Activated CD4-positive, alpha-beta T cell treated with anti-CD3 and anti-CD28 coated beads, Interleukin-2, Interleukin-6, amounts not matched to agents 100 ng/mL and 50 ng/mL, durations not matched to agents 16 hours and 8 hours (primary cell): ENCODE results near the gene GGT6.
"Not testable (repeated sequence)": the region's sequence is repeated elsewhere in the genome, so short reads cannot be mapped to it uniquely, and the experiment has no call there.

Experiments
- DNase-seq: peaks from one replicate; pipeline ENCODE4 v3.0.0-alpha.2; 2020

The GGT6 gene

DNA sequence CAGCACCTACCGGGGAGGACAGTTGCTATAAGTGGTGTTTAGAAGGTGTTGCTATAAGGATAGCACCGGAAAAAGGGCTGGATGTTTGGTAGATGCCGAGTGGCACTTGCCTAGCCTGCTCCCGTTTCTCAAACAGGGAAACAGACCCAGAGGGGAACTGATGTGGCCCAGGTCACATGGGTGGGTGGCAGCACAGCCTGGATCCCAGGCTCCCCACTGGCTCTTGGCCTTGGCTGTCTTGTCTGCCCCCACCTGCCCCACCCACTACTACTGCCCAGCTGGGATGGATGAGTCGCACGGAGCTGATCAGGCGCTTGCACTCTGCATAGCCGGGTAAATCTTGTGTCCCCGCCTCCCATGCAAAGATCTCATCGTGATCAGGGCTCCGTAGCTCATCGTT, 31.2 kb upstream of the GGT6 start:
- no peak for DNase-seq

GRCh38 chr17:4590981-4591453, 30.6 kb upstream of the GGT6 start:
- DNase-seq, result no peak

- DNase-seq, result not testable (repeated sequence)
These were observed 29.7 kb upstream of the GGT6 start for GRCh38 chr17:4590042-4590441.

DNA sequence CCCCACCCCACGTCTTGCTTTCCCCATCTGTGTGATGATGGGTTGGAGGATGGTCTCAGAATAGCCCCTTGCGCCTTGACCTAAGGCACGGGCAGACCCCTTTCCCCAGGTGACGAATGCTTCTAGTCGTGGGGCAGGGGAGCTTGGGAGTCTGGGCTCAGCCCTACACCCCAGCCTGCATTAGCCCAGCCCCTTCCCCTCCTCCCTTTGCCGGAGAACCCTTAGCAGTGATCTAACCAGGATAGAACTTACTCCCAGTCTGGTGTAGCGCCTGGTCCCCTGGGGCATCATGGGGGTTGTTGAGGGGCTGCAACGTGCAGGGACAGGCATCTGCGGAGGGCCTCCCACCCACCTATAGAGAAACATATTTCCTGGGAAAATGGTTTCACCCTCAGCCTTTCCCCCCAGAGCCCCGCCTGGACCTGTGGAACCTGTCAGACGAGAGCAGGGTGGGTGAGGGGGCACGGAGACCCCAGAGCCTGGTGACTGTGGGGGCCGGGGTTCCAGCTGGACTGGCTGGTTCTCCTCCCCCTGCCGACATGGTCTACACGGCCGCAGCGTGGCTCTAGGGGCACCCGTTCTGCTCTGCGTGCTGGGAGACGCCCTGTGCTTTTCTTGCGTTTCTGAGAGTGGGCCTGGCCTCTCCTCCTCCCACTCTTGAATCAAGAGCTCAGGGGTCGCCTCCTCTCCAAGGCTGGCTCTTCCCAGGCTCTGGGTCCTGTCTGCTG, 28.7 kb upstream of the GGT6 start:
- DNase-seq, result no peak

DNA sequence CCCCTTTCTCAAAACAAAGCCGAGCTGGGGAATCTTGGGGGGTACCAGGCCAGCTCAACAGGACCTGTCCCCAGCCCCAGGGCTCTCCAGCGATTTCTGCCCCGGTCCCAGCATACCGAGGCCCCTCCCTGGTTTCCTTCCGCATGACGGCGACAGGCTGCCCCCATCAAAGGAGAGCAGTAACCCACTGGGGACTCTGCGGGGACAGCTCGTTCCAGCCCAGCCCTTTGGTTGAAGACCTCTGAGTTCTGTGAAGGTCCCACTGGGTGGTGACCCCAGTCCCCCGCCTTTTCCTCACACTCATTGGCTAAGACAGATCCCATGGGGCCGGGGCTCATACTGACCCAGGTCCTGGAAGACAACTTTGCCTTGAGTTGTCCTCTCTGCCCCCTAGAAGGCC, 28.0 kb upstream of the GGT6 start:
- DNase-seq, result no peak

- DNase-seq, result no peak
These were observed 27.4 kb upstream of the GGT6 start for GRCh38 chr17:4587803-4588202.

- DNase-seq, result no peak
These were observed 26.8 kb upstream of the GGT6 start for GRCh38 chr17:4587195-4587594.

- no peak for DNase-seq
These were observed 25.7 kb upstream of the GGT6 start for GRCh38 chr17:4586043-4586442.

DNA sequence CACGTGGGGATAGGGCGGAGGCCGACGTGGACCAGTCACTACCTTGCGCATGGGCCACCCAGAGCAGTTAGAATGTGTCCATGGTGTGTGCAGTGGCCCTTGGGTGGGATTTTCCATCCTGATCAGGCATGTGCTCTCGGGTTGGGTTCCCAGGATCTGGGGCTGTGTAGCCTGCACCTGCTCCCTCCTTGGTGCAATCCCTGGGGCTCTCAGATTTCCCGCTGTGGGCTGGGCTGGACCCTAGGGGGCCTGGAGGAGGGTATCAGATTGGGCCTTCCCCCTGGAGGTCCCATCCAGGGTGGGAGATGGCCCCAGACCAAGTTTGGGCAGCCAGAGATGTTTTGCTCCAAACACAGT, 25.2 kb upstream of the GGT6 start:
- DNase-seq, result no peak

DNA sequence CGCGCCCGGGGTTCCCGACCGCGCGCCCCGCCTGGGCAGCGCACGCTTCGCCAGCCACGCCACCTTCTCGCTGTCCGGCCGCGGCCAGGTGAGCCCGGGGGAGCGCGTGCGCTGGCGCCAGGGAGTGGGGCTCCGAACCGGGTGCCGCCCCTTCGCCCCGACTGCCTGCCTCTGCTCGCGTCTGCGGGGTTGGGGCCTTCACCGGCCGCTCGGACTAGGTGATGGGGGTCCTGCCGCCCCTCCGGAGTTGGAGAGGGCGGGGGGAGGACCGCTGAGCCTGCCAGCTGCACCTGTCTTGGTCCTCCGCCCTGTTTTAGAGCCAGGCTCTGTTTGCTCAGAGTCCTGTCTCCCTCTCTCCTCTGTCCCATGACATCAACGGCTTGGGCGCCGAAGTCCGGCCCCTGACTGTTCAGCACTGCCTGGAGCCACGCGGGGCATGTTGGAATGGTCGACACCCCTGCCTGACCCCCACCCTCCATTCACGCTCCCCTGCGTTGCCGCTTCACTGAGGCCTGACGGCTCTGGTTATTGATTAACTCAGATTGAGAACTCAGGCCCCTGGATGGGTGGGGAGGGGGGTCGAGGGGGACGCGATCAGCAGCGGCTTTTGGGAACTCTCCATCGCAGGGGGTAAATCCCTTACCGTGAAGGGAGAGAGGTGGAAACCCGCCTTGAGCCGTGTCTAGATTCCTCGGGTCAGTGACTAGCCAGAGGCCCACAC, 24.7 kb upstream of the GGT6 start:
- no peak for DNase-seq

- no peak for DNase-seq
These were observed 23.9 kb upstream of the GGT6 start, which contains the start of gene SMTNL2 for GRCh38 chr17:4584101-4584916. TSS of gene SMTNL2 (plus strand) at chr17:4584529. CDS start at chr17:4584606, 77 bp downstream.

- DNase-seq, result no peak
These were observed 23.4 kb upstream of the GGT6 start for GRCh38 chr17:4583782-4584100.

DNA sequence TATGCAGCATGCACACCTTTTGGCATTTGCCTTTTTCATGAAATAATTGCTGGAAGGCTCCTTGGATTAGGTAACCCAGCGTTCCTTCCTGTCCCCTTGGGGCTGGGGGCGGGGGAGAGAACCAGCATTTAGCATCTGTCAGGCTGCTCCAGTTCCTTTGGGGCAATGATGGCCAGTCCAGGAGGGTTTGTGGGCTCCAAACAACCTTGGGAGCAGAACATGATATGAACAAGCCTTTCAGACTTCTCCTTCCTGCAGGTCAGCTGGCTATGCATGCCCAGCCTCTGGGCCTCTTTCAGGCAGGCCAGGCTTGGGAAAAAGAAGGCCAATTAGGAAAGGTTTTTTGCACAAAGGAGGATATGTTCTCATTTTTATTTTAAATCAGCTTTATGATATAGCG, 22.8 kb upstream of the GGT6 start:
- DNase-seq, result no peak

GRCh38 chr17:4582691-4583090, 22.3 kb upstream of the GGT6 start:
- DNase-seq, result no peak

DNA sequence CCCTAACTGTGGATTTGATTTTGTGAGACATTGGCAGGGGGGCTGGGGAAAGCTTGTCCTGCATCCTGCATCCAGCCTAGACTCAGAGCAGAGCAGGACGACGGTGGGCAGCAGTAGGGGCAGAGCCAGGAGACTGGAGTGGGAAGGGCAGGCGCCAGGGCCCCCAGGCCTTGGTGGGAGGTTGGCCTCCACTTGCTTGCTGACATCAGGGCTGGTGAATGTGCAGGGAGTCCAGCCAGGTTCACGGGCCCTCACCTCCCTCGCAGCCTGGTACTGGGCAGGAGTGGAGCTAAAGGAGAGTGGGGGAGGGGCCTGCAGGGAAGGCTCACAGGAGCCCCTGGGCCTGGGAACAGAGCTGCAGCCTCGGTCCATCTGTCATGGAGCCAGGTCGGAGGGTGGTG, 21.7 kb upstream of the GGT6 start:
- no peak for DNase-seq

DNA sequence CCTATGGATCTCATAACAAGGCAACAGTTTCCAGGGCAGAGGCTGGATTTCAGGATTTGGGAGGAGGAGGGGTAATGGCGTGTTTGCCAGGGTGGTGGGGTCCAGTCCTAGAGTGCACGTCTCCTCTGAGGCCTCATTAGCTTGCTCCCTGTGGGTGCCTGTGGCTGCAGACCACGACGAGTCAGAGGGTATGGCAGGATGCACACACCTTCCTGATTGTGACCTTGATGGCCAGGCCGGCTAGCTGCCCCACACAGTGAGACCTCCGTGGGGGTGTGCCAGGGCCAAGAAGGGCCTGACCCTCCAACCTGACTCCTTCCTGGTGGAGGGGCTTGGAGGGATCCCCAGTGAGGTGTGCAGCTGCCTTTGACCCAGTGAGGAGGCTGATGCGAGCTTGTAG, 19.9 kb upstream of the GGT6 start:
- DNase-seq, result no peak

DNA sequence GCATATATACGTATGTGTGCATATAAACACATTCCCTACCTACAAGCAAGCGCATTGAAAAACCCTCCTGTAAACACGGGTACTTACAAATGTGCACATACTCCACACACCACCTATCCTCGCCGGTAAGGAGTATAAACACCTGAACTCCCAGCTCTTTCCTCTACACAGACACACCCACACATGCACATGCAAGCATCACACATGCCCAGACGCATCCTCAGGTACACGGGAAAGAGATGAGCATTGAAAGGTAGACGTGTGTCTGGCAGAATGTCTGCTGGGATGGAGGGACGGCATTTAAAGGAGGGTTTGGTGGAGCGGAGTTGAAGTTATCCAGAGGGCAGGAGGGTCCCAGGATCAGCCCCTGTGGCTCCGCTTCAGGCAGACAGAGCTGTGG, 19.3 kb upstream of the GGT6 start:
- no peak for DNase-seq

- not testable (repeated sequence) for DNase-seq
These were observed 18.0 kb upstream of the GGT6 start for GRCh38 chr17:4578349-4578748.

- no peak for DNase-seq
These were observed 17.1 kb upstream of the GGT6 start for GRCh38 chr17:4577386-4577993.

DNA sequence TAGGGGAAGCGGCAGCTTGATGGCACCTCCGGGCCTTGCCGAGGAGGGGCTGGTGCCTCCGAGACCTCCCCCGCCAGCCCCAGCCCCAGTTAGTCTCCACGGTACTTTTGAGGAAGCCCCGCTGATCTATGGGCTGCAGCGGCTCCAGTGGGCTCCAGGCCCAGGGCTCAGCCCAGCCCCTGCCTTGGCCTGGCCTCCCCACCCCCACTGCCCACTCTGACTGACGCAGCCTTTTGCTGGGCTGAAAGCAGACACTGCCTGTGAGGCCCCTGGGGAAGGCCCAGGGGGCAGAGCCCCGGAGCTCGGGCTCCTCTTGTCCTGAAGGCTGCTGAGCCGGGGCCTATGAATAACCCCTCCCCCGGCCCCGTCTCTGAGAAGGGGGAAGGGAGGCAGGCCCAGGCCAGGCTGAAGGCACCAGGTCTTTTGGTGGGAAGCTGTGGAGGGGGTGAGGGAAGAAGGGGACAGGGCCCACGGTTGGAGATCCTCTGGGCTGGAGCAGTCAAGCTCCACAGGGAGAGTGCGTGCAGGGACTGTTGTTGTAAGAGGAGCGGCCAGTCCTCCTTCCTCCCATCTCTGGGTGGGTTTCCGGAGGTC, 16.4 kb upstream of the GGT6 start:
- DNase-seq, result no peak

- DNase-seq, result no peak
These were observed 15.8 kb upstream of the GGT6 start for GRCh38 chr17:4576161-4576558.

DNA sequence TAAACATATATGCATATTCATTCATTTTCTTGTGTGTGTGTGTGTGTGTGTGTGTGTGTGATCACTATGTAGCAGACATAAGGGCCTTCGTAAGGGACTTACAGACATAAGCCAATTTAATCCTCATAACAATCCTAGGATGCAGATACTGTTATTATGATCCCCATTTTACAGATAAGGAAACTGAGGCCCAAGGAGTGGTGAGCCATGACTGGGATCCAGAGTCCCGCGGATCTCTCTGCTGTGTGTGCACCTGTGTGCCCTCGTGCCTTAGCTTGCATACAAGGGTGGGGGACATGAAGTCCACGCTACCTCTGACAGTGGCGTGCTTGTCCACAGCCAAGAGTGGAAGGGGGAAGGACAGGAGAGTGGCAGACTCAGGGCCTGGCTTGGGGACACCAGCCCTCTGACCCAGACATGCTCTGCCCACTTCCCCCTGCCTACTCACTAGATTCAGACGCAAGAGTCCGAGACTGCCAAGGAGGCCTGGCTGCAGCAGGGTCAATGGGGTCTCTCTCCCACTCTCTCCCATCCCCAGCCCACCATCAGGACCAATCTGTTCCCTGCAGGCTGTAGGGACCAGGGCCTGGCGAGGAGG, 14.2 kb upstream of the GGT6 start:
- DNase-seq, result no peak

- DNase-seq, result peak; percentile 78
These were observed 13.3 kb upstream of the GGT6 start for GRCh38 chr17:4573669-4574068.
